ENCODE results near the gene COG2.

The COG2 gene

GRCh38 chr1:230701895-230702768 is 59.9 kb downstream of the COG2 start:
- DNase-seq (ENCODE audit: low read depth) = no peak

- no peak for DNase-seq (ENCODE audit: low read depth)
These were observed 60.8 kb downstream of the COG2 start for GRCh38 chr1:230702934-230703678.

- no peak for DNase-seq (ENCODE audit: low read depth)
These were observed 61.6 kb downstream of the COG2 start for GRCh38 chr1:230703679-230704385.

GRCh38 chr1:230704830-230705229 is 62.5 kb downstream of the COG2 start:
- DNase-seq (ENCODE audit: low read depth) = no peak

- DNase-seq (ENCODE audit: low read depth) = no peak
These were observed 63.2 kb downstream of the COG2 start for GRCh38 chr1:230705289-230706019.

GRCh38 chr1:230706020-230706699 is 63.9 kb downstream of the COG2 start:
- no peak for DNase-seq (ENCODE audit: low read depth)

- no peak for DNase-seq (ENCODE audit: low read depth)
These were observed 64.8 kb downstream of the COG2 start for GRCh38 chr1:230706887-230707731.

- no peak for DNase-seq (ENCODE audit: low read depth)
These were observed 65.7 kb downstream of the COG2 start for GRCh38 chr1:230707732-230708630.

- no peak for DNase-seq (ENCODE audit: low read depth)
These were observed 66.6 kb downstream of the COG2 start for GRCh38 chr1:230708631-230709580.

- DNase-seq (ENCODE audit: low read depth) = no peak
These were observed 67.6 kb downstream of the COG2 start for GRCh38 chr1:230709619-230710542.

GRCh38 chr1:230710543-230710904 is 68.2 kb downstream of the COG2 start:
- DNase-seq (ENCODE audit: low read depth) = no peak

- DNase-seq (ENCODE audit: low read depth) = no peak
These were observed 69.0 kb downstream of the COG2 start for GRCh38 chr1:230711245-230711644.

- DNase-seq (ENCODE audit: low read depth) = no peak
These were observed 70.2 kb downstream of the COG2 start for GRCh38 chr1:230712470-230712942.

- DNase-seq (ENCODE audit: low read depth) = no peak
These were observed 70.9 kb downstream of the COG2 start for GRCh38 chr1:230713138-230713537.

GRCh38 chr1:230713547-230713914 is 71.2 kb downstream of the COG2 start:
- DNase-seq (ENCODE audit: low read depth) = no peak

- DNase-seq (ENCODE audit: low read depth) = no peak
These were observed 71.9 kb downstream of the COG2 start, which contains the start of gene AGT for GRCh38 chr1:230713915-230714764. AGT (minus strand) TSS chr1:230714122; CDS start chr1:230710823, 3,299 bp downstream.

Measured in stimulated activated CD8-positive, alpha-beta memory T cell treated with anti-CD3 and anti-CD28 coated beads, Interleukin-12 subunit alpha, Interleukin-12 subunit beta, amount 100 ng/mL, for 4 hours (primary cell).